Cerebellar cortex (tissue), 1 donor: ENCODE measurements around the gene SMC3.

Source experiments
- DNase-seq: peaks from one replicate; pipeline ENCODE4 v3.0.0-alpha.2; 2015; ENCODE audit warnings: low spot score

Gene SMC3

GRCh38 chr10:110544958-110545537, 22.4 kb upstream of the SMC3 start:
- no peak for DNase-seq

GRCh38 chr10:110546077-110546476, 21.4 kb upstream of the SMC3 start:
- DNase-seq, result peak; percentile 87

GRCh38 chr10:110546499-110547110, 20.9 kb upstream of the SMC3 start:
- no peak for DNase-seq

- DNase-seq, result peak; percentile 89
These were observed 20.2 kb upstream of the SMC3 start for GRCh38 chr10:110547139-110547761.

GRCh38 chr10:110548002-110548401, 19.5 kb upstream of the SMC3 start:
- DNase-seq, result no peak

GRCh38 chr10:110549211-110549610, 18.3 kb upstream of the SMC3 start:
- DNase-seq, result no peak

- DNase-seq, result no peak
These were observed 13.6 kb upstream of the SMC3 start for GRCh38 chr10:110553905-110554304.

GRCh38 chr10:110556296-110556695, 11.2 kb upstream of the SMC3 start:
- no peak for DNase-seq

GRCh38 chr10:110556969-110557601, 10.4 kb upstream of the SMC3 start:
- DNase-seq, result peak; percentile 69

GRCh38 chr10:110558041-110558440, 9.5 kb upstream of the SMC3 start:
- no peak for DNase-seq

- no peak for DNase-seq
These were observed 7.5 kb upstream of the SMC3 start for GRCh38 chr10:110560012-110560411.

GRCh38 chr10:110561292-110561691, 6.2 kb upstream of the SMC3 start:
- no peak for DNase-seq

GRCh38 chr10:110562348-110562747, 5.1 kb upstream of the SMC3 start:
- no peak for DNase-seq

- DNase-seq, result no peak
These were observed 4.4 kb upstream of the SMC3 start for GRCh38 chr10:110563132-110563531.

GRCh38 chr10:110566472-110567200, 859 bp upstream of the SMC3 start:
- DNase-seq, result no peak

- peak; percentile 41 for DNase-seq
These were observed 700 bp downstream of the SMC3 start for GRCh38 chr10:110568055-110568735.

GRCh38 chr10:110569122-110569521, 1.6 kb downstream of the SMC3 start:
- no peak for DNase-seq

GRCh38 chr10:110569736-110570135, 2.2 kb downstream of the SMC3 start:
- no peak for DNase-seq

GRCh38 chr10:110571093-110571743, 3.7 kb downstream of the SMC3 start:
- no peak for DNase-seq

- DNase-seq, result no peak
These were observed 5.4 kb downstream of the SMC3 start for GRCh38 chr10:110572862-110573261.

GRCh38 chr10:110574420-110574819, 6.9 kb downstream of the SMC3 start:
- DNase-seq, result peak; percentile 13
